ENCODE data around the gene TNIP1.

Gene TNIP1

DNA sequence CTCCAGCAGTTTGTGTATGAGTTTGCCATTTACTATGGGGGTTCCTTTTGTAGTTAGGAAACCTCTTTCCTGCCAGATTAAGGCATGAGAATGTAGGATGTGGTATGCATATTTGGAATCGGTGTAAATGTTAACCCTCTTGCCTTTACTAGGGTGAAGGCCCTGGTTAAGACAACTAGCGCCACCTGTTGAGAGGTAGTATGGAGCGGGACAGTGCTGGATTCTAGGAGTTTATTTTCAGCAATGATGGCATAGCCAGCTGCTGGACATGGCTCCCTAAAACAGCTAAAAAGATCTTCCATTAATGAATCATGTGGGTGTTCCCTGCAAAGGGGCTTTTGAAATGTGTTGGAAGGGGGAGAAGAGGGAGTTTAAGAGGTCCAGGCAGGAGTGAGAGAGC is 91.1 kb downstream of the TNIP1 start:
- DNase-seq: no peak

DNA sequence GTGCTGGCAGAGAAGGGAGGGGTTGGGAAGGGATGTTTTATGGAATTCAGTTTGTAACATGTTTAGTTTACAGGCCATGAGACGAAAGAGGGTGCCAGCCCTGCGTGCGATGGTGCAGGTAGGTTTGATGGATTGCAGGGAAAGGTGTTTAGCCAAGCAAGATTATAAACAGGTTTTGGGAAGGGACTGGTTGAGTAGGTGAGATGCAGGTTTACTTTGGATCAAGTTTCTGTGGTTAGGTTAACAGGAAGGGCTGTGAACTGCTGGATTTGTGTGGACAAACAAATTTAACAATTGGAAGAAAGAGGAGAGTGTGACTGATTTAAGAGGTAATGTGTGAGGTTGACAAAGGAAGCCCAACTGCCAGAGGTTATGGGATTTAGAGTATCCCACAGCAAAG is 93.1 kb downstream of the TNIP1 start:
- DNase-seq: no peak
